Measurements from ENCODE around the gene TOP3B. TPM values are rescaled to one million over a fixed set of nuclear protein-coding genes. Genes with fewer than 3 reads are reported as not detected.

Gene TOP3B
- total RNA-seq, 1 experiment from 2014 or later, result 23.9 TPM

DNA sequence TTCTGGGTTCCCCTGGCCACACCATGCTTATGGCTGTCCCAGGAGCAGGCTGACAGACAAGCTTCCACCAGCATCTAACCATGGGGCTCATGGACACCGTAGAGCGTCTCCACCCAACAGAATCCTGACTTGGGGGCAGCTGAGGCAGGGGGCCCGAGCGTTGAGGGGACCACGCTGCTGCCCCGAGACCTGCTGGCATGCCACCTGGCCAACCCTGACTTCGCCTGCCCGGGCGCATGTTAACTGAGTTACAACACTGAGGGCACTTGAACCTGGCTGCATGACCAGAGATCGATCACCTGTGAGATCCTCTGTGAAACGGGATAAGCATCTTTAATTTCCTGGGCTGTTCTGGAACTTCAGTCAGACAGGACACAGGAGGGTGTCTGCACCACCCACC, 43.7 kb downstream of the TOP3B start:
- H4K20me1 ChIP-seq (ENCODE audit: insufficient read depth), result no peaks in the 10 kb centered on the region
- no peaks in the 10 kb centered on the region for H3K27me3 ChIP-seq (ENCODE audit: insufficient read depth, low read depth)
- intact Hi-C loops (cut with micrococcal nuclease; ENCODE audit: unreplicated experiment), result loop anchor here (2.0 to 5.0 kb wide), 2 partner anchors 14 to 227 kb away; partner anchors contain the start of gene PPM1F
- peaks cover 4% of the 10 kb centered on the region; the same call in 1 of the 2 replicates for H3F3A ChIP-seq (ENCODE audit: insufficient read depth, low read depth)
- no peak overlapping the region for H3K4me3 ChIP-seq
- TF ChIP-seq, protein P1, sequence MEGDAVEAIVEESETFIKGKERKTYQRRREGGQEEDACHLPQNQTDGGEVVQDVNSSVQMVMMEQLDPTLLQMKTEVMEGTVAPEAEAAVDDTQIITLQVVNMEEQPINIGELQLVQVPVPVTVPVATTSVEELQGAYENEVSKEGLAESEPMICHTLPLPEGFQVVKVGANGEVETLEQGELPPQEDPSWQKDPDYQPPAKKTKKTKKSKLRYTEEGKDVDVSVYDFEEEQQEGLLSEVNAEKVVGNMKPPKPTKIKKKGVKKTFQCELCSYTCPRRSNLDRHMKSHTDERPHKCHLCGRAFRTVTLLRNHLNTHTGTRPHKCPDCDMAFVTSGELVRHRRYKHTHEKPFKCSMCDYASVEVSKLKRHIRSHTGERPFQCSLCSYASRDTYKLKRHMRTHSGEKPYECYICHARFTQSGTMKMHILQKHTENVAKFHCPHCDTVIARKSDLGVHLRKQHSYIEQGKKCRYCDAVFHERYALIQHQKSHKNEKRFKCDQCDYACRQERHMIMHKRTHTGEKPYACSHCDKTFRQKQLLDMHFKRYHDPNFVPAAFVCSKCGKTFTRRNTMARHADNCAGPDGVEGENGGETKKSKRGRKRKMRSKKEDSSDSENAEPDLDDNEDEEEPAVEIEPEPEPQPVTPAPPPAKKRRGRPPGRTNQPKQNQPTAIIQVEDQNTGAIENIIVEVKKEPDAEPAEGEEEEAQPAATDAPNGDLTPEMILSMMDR (conservative IDR thresholded peaks at IDR 0.05), result no peak
- no peak overlapping the region for H3K4me2 ChIP-seq
- H3K36me3 ChIP-seq (ENCODE audit: low read depth), result no peaks in the 10 kb centered on the region
- peaks cover 13% of the 10 kb centered on the region for H3K4me1 ChIP-seq (replicated peaks; ENCODE audit: insufficient read depth)
- no peaks in the 10 kb centered on the region for H3K79me2 ChIP-seq (ENCODE audit: low read depth)
- ChIA-PET CTCF (interaction anchor here (0.5 to 1.1 kb wide), 2 partner anchors 14 to 126 kb away, joined by 3 to 7 read pairs; partner anchors contain the start of gene PPM1F), POLR2A (ENCODE audit: unreplicated experiment) (interaction anchor here (0.6 kb wide), 1 partner anchor 118 kb away, joined by 3 read pairs; no protein-coding TSS in a partner anchor)
- H3K9me3 ChIP-seq (ENCODE audit: insufficient read depth, low read depth), result no peaks in the 10 kb centered on the region
- H3K27ac ChIP-seq, result no peak overlapping the region
- H3K9me2 ChIP-seq (ENCODE audit: insufficient read depth), result no peaks in the 10 kb centered on the region
- no peak overlapping the region for H2AFZ ChIP-seq
- DNase-seq, result no peak
- no TSS peak for BruUV-seq (replicated peaks)

DNA sequence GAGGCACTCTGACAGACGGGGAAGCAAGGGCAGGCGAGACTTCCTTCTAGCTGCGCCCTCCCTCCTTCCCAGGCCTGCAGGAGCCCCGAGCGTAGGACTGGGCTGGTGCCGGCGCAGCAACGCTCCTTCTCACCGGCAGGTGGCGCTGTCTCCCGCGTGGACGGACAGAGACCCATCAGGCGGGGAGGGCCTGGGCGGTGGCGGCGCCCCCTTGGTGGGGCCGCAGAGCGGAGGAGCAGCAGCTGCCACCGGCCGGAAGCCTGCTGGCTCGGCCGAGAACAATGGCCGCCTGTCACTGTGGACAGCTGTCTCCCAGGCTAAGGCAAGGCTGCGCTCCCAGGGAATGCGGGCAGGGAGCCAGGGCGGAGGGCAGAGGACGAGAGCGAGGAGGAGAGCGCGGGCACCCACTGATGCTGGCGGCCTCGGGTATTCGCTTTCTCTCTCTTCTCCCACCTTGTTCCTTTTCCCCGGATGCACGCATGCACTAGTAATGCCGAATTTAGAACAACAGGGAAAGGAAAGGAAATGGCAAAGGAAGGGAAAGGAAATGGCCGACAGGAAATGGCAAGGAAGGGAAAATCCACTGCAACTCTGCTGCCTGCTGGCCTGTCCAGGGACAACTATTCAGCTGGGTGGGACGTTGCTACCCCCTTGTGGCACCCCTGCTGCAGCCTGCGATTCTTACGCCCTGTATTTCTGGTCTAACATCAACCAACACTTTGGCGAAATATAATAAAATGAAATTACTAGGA, 44.3 kb downstream of the TOP3B start:
- Histone ChIP-seq H3K4me2 (peak overlapping the region; percentile 16; the same call in 1 of the 2 replicates), H2AFZ (no peak overlapping the region), H4K20me1 (ENCODE audit: insufficient read depth) (no peaks in the 10 kb centered on the region), H3K79me2 (ENCODE audit: low read depth) (no peaks in the 10 kb centered on the region), H3K27me3 (ENCODE audit: insufficient read depth, low read depth) (no peaks in the 10 kb centered on the region), H3K36me3 (ENCODE audit: low read depth) (no peaks in the 10 kb centered on the region), H3K9me3 (ENCODE audit: insufficient read depth, low read depth) (no peaks in the 10 kb centered on the region), H3K9me2 (ENCODE audit: insufficient read depth) (no peaks in the 10 kb centered on the region), H3F3A (ENCODE audit: insufficient read depth, low read depth) (peaks cover 4% of the 10 kb centered on the region; the same call in 1 of the 2 replicates), H3K4me3 (no peak overlapping the region), H3K27ac (no peak overlapping the region), H3K4me1 (replicated peaks; ENCODE audit: insufficient read depth) (peaks cover 13% of the 10 kb centered on the region)
- TF ChIP-seq, protein P1 (conservative IDR thresholded peaks at IDR 0.05), result peak; percentile 94
- TF ChIP-seq EZH2 (IDR thresholded peaks at IDR 0.05; ENCODE audit: low read depth), result no peak
- ChIA-PET CTCF (interaction anchor here (0.5 to 1.1 kb wide), 2 partner anchors 14 to 125 kb away, joined by 3 to 7 read pairs; partner anchors contain the start of gene PPM1F), POLR2A (ENCODE audit: unreplicated experiment) (interaction anchor here (0.6 kb wide), 2 partner anchors 117 to 280 kb away, joined by 3 read pairs; no protein-coding TSS in a partner anchor)
- DNase-seq, result peak in 1 of 2 experiments; percentile 88
- intact Hi-C loops (cut with micrococcal nuclease; ENCODE audit: unreplicated experiment), result loop anchor here (2.0 to 5.0 kb wide), 2 partner anchors 15 to 226 kb away; partner anchors contain the start of gene PPM1F
- BruUV-seq (replicated peaks), result no TSS peak

DNA sequence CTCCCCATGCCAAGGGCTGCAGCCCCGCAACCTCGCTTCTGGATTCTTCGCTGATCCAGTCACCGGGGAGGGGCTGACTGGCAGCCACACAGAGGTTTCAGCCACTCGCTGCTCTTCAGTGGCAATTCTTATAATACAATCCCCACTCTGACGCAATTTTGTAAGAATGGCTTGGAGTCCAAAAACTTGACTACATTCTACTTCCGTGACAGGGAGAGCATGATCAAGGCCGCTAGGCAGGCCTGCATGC, 44.8 kb downstream of the TOP3B start:
- intact Hi-C loops (cut with micrococcal nuclease; ENCODE audit: unreplicated experiment), result loop anchor here (2.0 to 5.0 kb wide), 2 partner anchors 15 to 225 kb away; partner anchors contain the start of gene PPM1F
- peak overlapping the region; percentile 16; the same call in 1 of the 2 replicates for H3K4me2 ChIP-seq
- H3K79me2 ChIP-seq (ENCODE audit: low read depth), result no peaks in the 10 kb centered on the region
- TF ChIP-seq, protein P1 (conservative IDR thresholded peaks at IDR 0.05), result no peak
- no peak for TF ChIP-seq EZH2 (IDR thresholded peaks at IDR 0.05; ENCODE audit: low read depth)
- H4K20me1 ChIP-seq (ENCODE audit: insufficient read depth), result no peaks in the 10 kb centered on the region
- no peak overlapping the region for H3K4me3 ChIP-seq
- no peaks in the 10 kb centered on the region for H3K9me3 ChIP-seq (ENCODE audit: insufficient read depth, low read depth)
- no peak for DNase-seq
- H3K4me1 ChIP-seq (replicated peaks; ENCODE audit: insufficient read depth), result peaks cover 10% of the 10 kb centered on the region
- CTCF ChIA-PET, result interaction anchor here (1.1 kb wide), 1 partner anchor 15 kb away, joined by 3 read pairs; the partner anchor contains the start of gene PPM1F
- H3K27ac ChIP-seq, result no peak overlapping the region
- BruUV-seq (replicated peaks), result no TSS peak
- H3K9me2 ChIP-seq (ENCODE audit: insufficient read depth), result no peaks in the 10 kb centered on the region
- POLR2A ChIA-PET (ENCODE audit: unreplicated experiment), result interaction anchor here (0.6 kb wide), 1 partner anchor 279 kb away, joined by 3 read pairs; no protein-coding TSS in a partner anchor
- H3K36me3 ChIP-seq (ENCODE audit: low read depth), result no peaks in the 10 kb centered on the region
- H2AFZ ChIP-seq, result no peak overlapping the region
- peaks cover under 1% of the 10 kb centered on the region; the same call in 1 of the 2 replicates for H3F3A ChIP-seq (ENCODE audit: insufficient read depth, low read depth)
- H3K27me3 ChIP-seq (ENCODE audit: insufficient read depth, low read depth), result no peaks in the 10 kb centered on the region

Data from PC-9 (cell line).